ENCODE results near the gene FBXL22. TPM values are rescaled to one million over a fixed set of nuclear protein-coding genes. Genes with fewer than 3 reads are reported as not detected.

The FBXL22 gene
- 10 to 100 TPM; 18.3 to 40.8 (median 31.5) TPM for total RNA-seq
- polyA plus RNA-seq = 19.5 TPM
- long read RNA-seq, donor 1, transcript FBXL22-201 (2 exons, 1,526 nt) = minor isoform, 12 of 53 reads
- long read RNA-seq, donor 1, transcript FBXL22-204 (2 exons, 729 nt) = major isoform, 23 of 53 reads
- long read RNA-seq, donor 1, partial matches to known transcripts = 0 of 53 reads
- long read RNA-seq, donor 1, other reads (novel, unspliced or antisense) = 16 of 53 reads
- long read RNA-seq, donor 2, transcript FBXL22-204 (2 exons, 729 nt) = major isoform, 13 of 37 reads
- long read RNA-seq, donor 2, partial matches to known transcripts = 0 of 37 reads
- long read RNA-seq, donor 2, other reads (novel, unspliced or antisense) = 20 of 37 reads
- long read RNA-seq, donor 3, partial matches to known transcripts = 0 of 4 reads
- long read RNA-seq, donor 3, other reads (novel, unspliced or antisense) = 0 of 4 reads
- long read RNA-seq, donor 4, transcript FBXL22-204 (2 exons, 729 nt) = major isoform, 12 of 30 reads
- long read RNA-seq, donor 4, partial matches to known transcripts = 0 of 30 reads
- long read RNA-seq, donor 4, other reads (novel, unspliced or antisense) = 15 of 30 reads

GRCh38 chr15:63597038-63597790 lies at the start of gene FBXL22:
Gene FBXL22 (plus strand): TSS chr15:63597387. CDS start chr15:63597393, 6 bp downstream.
- Histone ChIP-seq H3K4me3 (ENCODE audit: low read length) (peak within 1 kb of the TSS; percentile 37), H3K9me3 (ENCODE audit: control insufficient read depth, low read length) (no peaks in the 10 kb centered on the region), H3K27me3 (ENCODE audit: control insufficient read depth, insufficient read depth) (no peaks in the 10 kb centered on the region), H3K27ac (ENCODE audit: low read length) (peak within 1 kb of the TSS; percentile 62), H3K4me1 (ENCODE audit: control insufficient read depth, insufficient read depth, low read length) (peaks cover 4% of the 10 kb centered on the region)
- WGBS = 44% methylated on average over 23 of the region's 23 CpGs
- intact Hi-C loops (cut with DNase I) = loop anchor here in 3 of 4 donors (5.0 to 10.0 kb wide), 3 partner anchors 92 to 112 kb away; partner anchors contain the start of gene USP3 (in 2 of the 3)
- DNase-seq (peak; percentile 32 to 84 (median 76)), ATAC-seq (peak; percentile 5 to 32)

- H3K4me3 ChIP-seq (ENCODE audit: low read length) = no peak overlapping the region
- H3K9me3 ChIP-seq (ENCODE audit: control insufficient read depth, low read length) = no peaks in the 10 kb centered on the region
- H3K4me1 ChIP-seq (ENCODE audit: control insufficient read depth, insufficient read depth, low read length) = no peaks in the 10 kb centered on the region
- 62% methylated on average over 1 of the region's 1 CpG for WGBS
- no peak for DNase-seq
- ATAC-seq = no peak
- intact Hi-C loops (cut with DNase I) = no loop called here
- H3K27ac ChIP-seq (ENCODE audit: low read length) = no peak overlapping the region
- no peaks in the 10 kb centered on the region for H3K27me3 ChIP-seq (ENCODE audit: control insufficient read depth, insufficient read depth)
These were observed 45.8 kb upstream of the FBXL22 start for GRCh38 chr15:63551400-63551799.

GRCh38 chr15:63553388-63553791 lies 43.8 kb upstream of the FBXL22 start:
- DNase-seq (peak in 1 of 3 donors; percentile 15), ATAC-seq (peak; percentile 81 to 84)
- Histone ChIP-seq H3K4me3 (ENCODE audit: low read length) (no peak overlapping the region), H3K27ac (ENCODE audit: low read length) (no peak overlapping the region), H3K9me3 (ENCODE audit: control insufficient read depth, low read length) (no peaks in the 10 kb centered on the region), H3K4me1 (ENCODE audit: control insufficient read depth, insufficient read depth, low read length) (no peaks in the 10 kb centered on the region), H3K27me3 (ENCODE audit: control insufficient read depth, insufficient read depth) (no peaks in the 10 kb centered on the region)
- WGBS = 13% methylated on average over 3 of the region's 3 CpGs
- intact Hi-C loops (cut with DNase I) = no loop called here

GRCh38 chr15:63554337-63554927 lies 42.8 kb upstream of the FBXL22 start:
- no peak overlapping the region for H3K27ac ChIP-seq (ENCODE audit: low read length)
- DNase-seq (no peak), ATAC-seq (no peak)
- no peaks in the 10 kb centered on the region for H3K4me1 ChIP-seq (ENCODE audit: control insufficient read depth, insufficient read depth, low read length)
- WGBS = 91% methylated on average over 2 of the region's 2 CpGs
- intact Hi-C loops (cut with DNase I) = no loop called here
- H3K27me3 ChIP-seq (ENCODE audit: control insufficient read depth, insufficient read depth) = no peaks in the 10 kb centered on the region
- no peaks in the 10 kb centered on the region for H3K9me3 ChIP-seq (ENCODE audit: control insufficient read depth, low read length)
- H3K4me3 ChIP-seq (ENCODE audit: low read length) = no peak overlapping the region

GRCh38 chr15:63555507-63555906 lies 41.7 kb upstream of the FBXL22 start:
- intact Hi-C loops (cut with DNase I) = no loop called here
- DNase-seq (no peak), ATAC-seq (no peak)
- H3K9me3 ChIP-seq (ENCODE audit: control insufficient read depth, low read length) = no peaks in the 10 kb centered on the region
- H3K4me3 ChIP-seq (ENCODE audit: low read length) = no peak overlapping the region
- H3K4me1 ChIP-seq (ENCODE audit: control insufficient read depth, insufficient read depth, low read length) = no peaks in the 10 kb centered on the region
- no peaks in the 10 kb centered on the region for H3K27me3 ChIP-seq (ENCODE audit: control insufficient read depth, insufficient read depth)
- no peak overlapping the region for H3K27ac ChIP-seq (ENCODE audit: low read length)

GRCh38 chr15:63556246-63556645 lies 40.9 kb upstream of the FBXL22 start:
- H3K27me3 ChIP-seq (ENCODE audit: control insufficient read depth, insufficient read depth) = no peaks in the 10 kb centered on the region
- H3K9me3 ChIP-seq (ENCODE audit: control insufficient read depth, low read length) = no peaks in the 10 kb centered on the region
- H3K27ac ChIP-seq (ENCODE audit: low read length) = no peak overlapping the region
- no peak for DNase-seq
- intact Hi-C loops (cut with DNase I) = no loop called here
- ATAC-seq = no peak
- no peak overlapping the region for H3K4me3 ChIP-seq (ENCODE audit: low read length)
- no peaks in the 10 kb centered on the region for H3K4me1 ChIP-seq (ENCODE audit: control insufficient read depth, insufficient read depth, low read length)
- 53% methylated on average over 6 of the region's 6 CpGs for WGBS

GRCh38 chr15:63556736-63557135 lies 40.5 kb upstream of the FBXL22 start:
- H3K9me3 ChIP-seq (ENCODE audit: control insufficient read depth, low read length) = no peaks in the 10 kb centered on the region
- WGBS = 88% methylated on average over 7 of the region's 7 CpGs
- H3K4me3 ChIP-seq (ENCODE audit: low read length) = no peak overlapping the region
- no peak overlapping the region for H3K27ac ChIP-seq (ENCODE audit: low read length)
- no peaks in the 10 kb centered on the region for H3K27me3 ChIP-seq (ENCODE audit: control insufficient read depth, insufficient read depth)
- no peaks in the 10 kb centered on the region for H3K4me1 ChIP-seq (ENCODE audit: control insufficient read depth, insufficient read depth, low read length)
- intact Hi-C loops (cut with DNase I) = no loop called here
- no peak for ATAC-seq
- DNase-seq = no peak

GRCh38 chr15:63559753-63560152 lies 37.4 kb upstream of the FBXL22 start:
- DNase-seq (no peak), ATAC-seq (no peak)
- WGBS = 96% methylated on average over 5 of the region's 5 CpGs
- H3K27me3 ChIP-seq (ENCODE audit: control insufficient read depth, insufficient read depth) = no peaks in the 10 kb centered on the region
- H3K4me1 ChIP-seq (ENCODE audit: control insufficient read depth, insufficient read depth, low read length) = no peaks in the 10 kb centered on the region
- H3K4me3 ChIP-seq (ENCODE audit: low read length) = no peak overlapping the region
- H3K9me3 ChIP-seq (ENCODE audit: control insufficient read depth, low read length) = no peaks in the 10 kb centered on the region
- no peak overlapping the region for H3K27ac ChIP-seq (ENCODE audit: low read length)
- intact Hi-C loops (cut with DNase I) = no loop called here

GRCh38 chr15:63560741-63561448 lies 36.3 kb upstream of the FBXL22 start:
- WGBS = 92% methylated on average over 6 of the region's 6 CpGs
- H3K9me3 ChIP-seq (ENCODE audit: control insufficient read depth, low read length) = no peaks in the 10 kb centered on the region
- no peak for ATAC-seq
- intact Hi-C loops (cut with DNase I) = no loop called here
- no peak overlapping the region for H3K4me3 ChIP-seq (ENCODE audit: low read length)
- no peaks in the 10 kb centered on the region for H3K4me1 ChIP-seq (ENCODE audit: control insufficient read depth, insufficient read depth, low read length)
- no peak overlapping the region for H3K27ac ChIP-seq (ENCODE audit: low read length)
- no peak for DNase-seq
- no peaks in the 10 kb centered on the region for H3K27me3 ChIP-seq (ENCODE audit: control insufficient read depth, insufficient read depth)

GRCh38 chr15:63564093-63564492 lies 33.1 kb upstream of the FBXL22 start:
- H3K4me1 ChIP-seq (ENCODE audit: control insufficient read depth, insufficient read depth, low read length) = no peaks in the 10 kb centered on the region
- no peaks in the 10 kb centered on the region for H3K9me3 ChIP-seq (ENCODE audit: control insufficient read depth, low read length)
- intact Hi-C loops (cut with DNase I) = no loop called here
- ATAC-seq (no peak), DNase-seq (no peak)
- 60% methylated on average over 3 of the region's 3 CpGs for WGBS
- H3K27me3 ChIP-seq (ENCODE audit: control insufficient read depth, insufficient read depth) = no peaks in the 10 kb centered on the region
- no peak overlapping the region for H3K4me3 ChIP-seq (ENCODE audit: low read length)
- H3K27ac ChIP-seq (ENCODE audit: low read length) = no peak overlapping the region

Measured in right cardiac atrium (tissue), 5 donors.